Smooth muscle cell (in vitro differentiated cells): ENCODE data around the gene KCND3. TPM values are rescaled to one million over a fixed set of nuclear protein-coding genes. Genes with fewer than 3 reads are reported as not detected.

ENCODE experiments used
- DNase-seq: peaks from one replicate; lab custom pipeline; 2025; ENCODE audit not compliant: unreplicated experiment; lab: John Stamatoyannopoulos, UW
- H2AFZ ChIP-seq: fragments of 200-600 bp; sonication (generic); 2 replicates; pipeline ENCODE4 v1.6.0; 2016; ENCODE audit warnings: antibody characterized with exemption, low read depth, mild to moderate bottlenecking
- H3F3A ChIP-seq: fragments of 200-600 bp; sonication (generic); 2 replicates; pipeline ENCODE4 v1.6.0; 2017; ENCODE audit warnings: antibody characterized with exemption, low read depth
- H3K27ac ChIP-seq: fragments of 200-600 bp; sonication (generic); 2 replicates; pipeline ENCODE4 v1.5.1; 2016; ENCODE audit warnings: low read depth, mild to moderate bottlenecking
- H3K27me3 ChIP-seq: fragments of 200-600 bp; sonication (generic); 2 replicates; pipeline ENCODE4 v1.6.1; 2016; ENCODE audit warnings: low read depth, mild to moderate bottlenecking
- H3K36me3 ChIP-seq: fragments of 200-600 bp; sonication (generic); 2 replicates; pipeline ENCODE4 v1.5.1; 2016; ENCODE audit warnings: low read depth
- H3K4me1 ChIP-seq: fragments of 200-600 bp; sonication (generic); 2 replicates; pipeline ENCODE4 v1.5.1; 2016; ENCODE audit warnings: low read depth
- H3K4me2 ChIP-seq: fragments of 200-600 bp; sonication (generic); 2 replicates; pipeline ENCODE4 v1.6.0; 2016; ENCODE audit warnings: mild to moderate bottlenecking
- H3K4me3 ChIP-seq: fragments of 200-600 bp; sonication (generic); 2 replicates; pipeline ENCODE4 v1.5.1; 2016; ENCODE audit warnings: mild to moderate bottlenecking
- H3K79me2 ChIP-seq: fragments of 200-600 bp; sonication (generic); 2 replicates; pipeline ENCODE4 v1.6.0; 2016; ENCODE audit warnings: low read depth, mild to moderate bottlenecking
- H3K9ac ChIP-seq: fragments of 200-600 bp; sonication (generic); 2 replicates; pipeline ENCODE4 v1.6.0; 2016; ENCODE audit warnings: low read depth
- H3K9me3 ChIP-seq: fragments of 200-600 bp; sonication (generic); replicated peaks from 2 replicates; pipeline ENCODE4 v1.5.1; 2016; ENCODE audit warnings: low read depth
- H4K20me1 ChIP-seq: fragments of 200-600 bp; sonication (generic); 2 replicates; pipeline ENCODE4 v1.6.0; 2016; ENCODE audit warnings: low read depth
- WGBS: methylation state at CpG from one replicate; pipeline ENCODE4 v1.1.7; 2016; ENCODE audit warnings: low lambda C conversion rate; 5-methylcytosine and 5-hydroxymethylcytosine counted together
- polyA plus RNA-seq: library from polyadenylated mRNA; unstranded; fragments of >200 nt; fragmentation: Nextera tagmentation; extraction: Ambion mirVana; gene quantifications from 2 replicates; pipeline ENCODE4 v1.2.1, GENCODE V29; 2016
- total RNA-seq: library from RNA; depleted of rRNA; stranded (reverse); fragments of >200 nt; gene quantifications from 2 replicates; pipeline ENCODE4 v1.2.3, GENCODE V29; 2014
- TF ChIP-seq, protein P1 (sequence below): fragments of 200-600 bp; sonication (generic); IDR thresholded peaks from 2 replicates; pipeline ENCODE4 v1.5.1; 2017; ENCODE audit warnings: borderline replicate concordance, mild to moderate bottlenecking, antibody characterized with exemption; ENCODE audit not compliant: insufficient read depth, poor library complexity, severe bottlenecking

The KCND3 gene
- total and polyA plus RNA-seq, 2 experiments from 2014 or later, result 0.97 to 2.2 TPM

DNA sequence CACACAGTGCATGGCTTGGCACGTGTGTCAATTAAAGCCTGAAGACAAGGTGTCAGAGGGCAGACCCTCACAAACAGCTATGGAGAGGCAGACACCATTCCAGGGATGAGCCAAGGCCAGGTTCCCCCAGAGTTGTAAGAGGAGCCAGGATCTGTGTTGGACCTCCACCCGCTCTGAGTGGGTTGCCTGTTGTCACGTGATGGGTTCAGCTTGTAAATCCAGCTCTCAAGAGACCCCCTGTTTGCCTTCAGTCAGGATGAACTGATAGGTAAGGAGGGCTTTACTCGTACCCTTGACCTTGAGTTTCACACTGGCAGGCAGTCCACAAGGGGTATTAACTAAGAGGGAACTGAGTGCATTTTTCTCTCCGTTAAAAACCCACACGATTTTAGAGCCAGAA, 27.7 kb upstream of the KCND3 start:
- no peaks in the 10 kb centered on the region for H3K27me3 ChIP-seq
- H3K27ac ChIP-seq, result no peak overlapping the region
- no peaks in the 10 kb centered on the region for H3K9me3 ChIP-seq
- H4K20me1 ChIP-seq, result no peaks in the 10 kb centered on the region
- H3K9ac ChIP-seq, result no peak overlapping the region
- no peaks in the 10 kb centered on the region for H3K36me3 ChIP-seq
- no peak overlapping the region for H3K4me3 ChIP-seq
- no peak overlapping the region for H2AFZ ChIP-seq
- no peaks in the 10 kb centered on the region for H3F3A ChIP-seq
- H3K79me2 ChIP-seq, result no peaks in the 10 kb centered on the region
- TF ChIP-seq, protein P1, sequence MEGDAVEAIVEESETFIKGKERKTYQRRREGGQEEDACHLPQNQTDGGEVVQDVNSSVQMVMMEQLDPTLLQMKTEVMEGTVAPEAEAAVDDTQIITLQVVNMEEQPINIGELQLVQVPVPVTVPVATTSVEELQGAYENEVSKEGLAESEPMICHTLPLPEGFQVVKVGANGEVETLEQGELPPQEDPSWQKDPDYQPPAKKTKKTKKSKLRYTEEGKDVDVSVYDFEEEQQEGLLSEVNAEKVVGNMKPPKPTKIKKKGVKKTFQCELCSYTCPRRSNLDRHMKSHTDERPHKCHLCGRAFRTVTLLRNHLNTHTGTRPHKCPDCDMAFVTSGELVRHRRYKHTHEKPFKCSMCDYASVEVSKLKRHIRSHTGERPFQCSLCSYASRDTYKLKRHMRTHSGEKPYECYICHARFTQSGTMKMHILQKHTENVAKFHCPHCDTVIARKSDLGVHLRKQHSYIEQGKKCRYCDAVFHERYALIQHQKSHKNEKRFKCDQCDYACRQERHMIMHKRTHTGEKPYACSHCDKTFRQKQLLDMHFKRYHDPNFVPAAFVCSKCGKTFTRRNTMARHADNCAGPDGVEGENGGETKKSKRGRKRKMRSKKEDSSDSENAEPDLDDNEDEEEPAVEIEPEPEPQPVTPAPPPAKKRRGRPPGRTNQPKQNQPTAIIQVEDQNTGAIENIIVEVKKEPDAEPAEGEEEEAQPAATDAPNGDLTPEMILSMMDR, result no peak
- H3K4me2 ChIP-seq, result no peak overlapping the region
- H3K4me1 ChIP-seq, result peaks cover 5% of the 10 kb centered on the region
- DNase-seq, result no peak
- 79% methylated on average over 6 of the region's 6 CpGs for WGBS

GRCh38 chr1:112012823-112013222, 23.4 kb upstream of the KCND3 start:
- Histone ChIP-seq H3K27ac (no peak overlapping the region), H4K20me1 (no peaks in the 10 kb centered on the region), H3K9me3 (no peaks in the 10 kb centered on the region), H2AFZ (no peak overlapping the region), H3K27me3 (no peaks in the 10 kb centered on the region), H3K79me2 (no peaks in the 10 kb centered on the region), H3F3A (no peaks in the 10 kb centered on the region), H3K4me1 (no peaks in the 10 kb centered on the region), H3K36me3 (no peaks in the 10 kb centered on the region), H3K9ac (no peak overlapping the region), H3K4me3 (no peak overlapping the region), H3K4me2 (no peak overlapping the region)
- TF ChIP-seq, protein P1, result no peak
- WGBS, result 100% methylated on average over 1 of the region's 1 CpG
- DNase-seq, result no peak

DNA sequence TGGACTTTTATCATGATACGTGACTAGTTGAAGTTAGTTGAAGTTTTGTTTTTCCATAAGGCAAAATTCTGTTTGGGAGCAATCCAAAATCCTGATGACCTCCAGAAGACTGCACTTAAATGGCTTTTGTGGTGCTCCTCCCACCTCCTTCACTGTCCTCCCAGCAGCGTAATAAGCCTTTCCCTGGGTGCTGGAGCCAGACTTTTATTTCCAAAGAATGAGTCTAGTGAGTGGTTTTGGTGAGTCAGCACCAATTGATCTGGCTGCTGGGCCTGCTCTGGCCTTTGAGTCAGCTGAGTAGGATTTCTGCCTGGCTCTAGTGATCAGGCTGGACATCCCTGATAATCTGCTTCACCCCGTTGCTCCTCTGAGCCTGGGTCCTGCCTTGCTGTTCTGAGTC, 21.7 kb upstream of the KCND3 start:
- Histone ChIP-seq H3K4me1 (no peaks in the 10 kb centered on the region), H2AFZ (no peak overlapping the region), H3K4me2 (peak overlapping the region; percentile 17), H3K9me3 (no peaks in the 10 kb centered on the region), H4K20me1 (no peaks in the 10 kb centered on the region), H3K4me3 (no peak overlapping the region), H3K27ac (no peak overlapping the region), H3K36me3 (no peaks in the 10 kb centered on the region), H3K79me2 (no peaks in the 10 kb centered on the region), H3K9ac (no peak overlapping the region), H3K27me3 (no peaks in the 10 kb centered on the region), H3F3A (no peaks in the 10 kb centered on the region)
- 15% methylated on average over 3 of the region's 3 CpGs for WGBS
- no peak for DNase-seq
- TF ChIP-seq, protein P1, result no peak

DNA sequence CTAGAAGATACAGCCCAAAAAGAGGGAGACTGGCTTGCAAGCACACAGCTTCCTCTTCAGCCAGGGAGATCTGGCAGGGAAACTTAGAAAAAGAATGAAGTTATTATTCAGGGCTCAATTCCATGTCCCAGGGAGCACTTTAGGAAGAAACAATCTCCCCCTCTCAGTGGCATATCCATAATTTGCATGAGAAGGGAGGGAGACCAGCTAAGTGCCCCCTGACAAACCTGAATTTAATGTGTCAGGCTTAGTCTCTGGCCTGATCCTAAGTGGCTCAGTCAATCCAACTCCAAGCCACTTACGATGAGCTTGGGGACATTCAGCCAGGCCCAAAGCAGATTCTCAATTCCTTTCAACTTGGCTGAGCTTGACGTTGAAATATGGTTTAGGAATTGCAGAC, 17.7 kb upstream of the KCND3 start:
- WGBS, result 61% methylated on average over 2 of the region's 2 CpGs
- Histone ChIP-seq H3K27ac (no peak overlapping the region), H3K36me3 (no peaks in the 10 kb centered on the region), H2AFZ (no peak overlapping the region), H3K79me2 (no peaks in the 10 kb centered on the region), H3K9me3 (no peaks in the 10 kb centered on the region), H3K27me3 (no peaks in the 10 kb centered on the region), H3K4me2 (no peak overlapping the region), H4K20me1 (no peaks in the 10 kb centered on the region), H3F3A (no peaks in the 10 kb centered on the region), H3K4me3 (no peak overlapping the region), H3K9ac (no peak overlapping the region), H3K4me1 (no peaks in the 10 kb centered on the region)
- TF ChIP-seq, protein P1, result no peak
- no peak for DNase-seq
